NT2/D1 (cell line): ENCODE results near the gene SLC27A4.

Source experiments
- DNase-seq: peaks from one replicate; pipeline ENCODE4 v3.0.0-alpha.2; 2011; ENCODE audit warnings: low read depth, low spot score
- H3K27me3 ChIP-seq: 2 replicates; pipeline ENCODE4 v1.6.0; 2011; ENCODE audit warnings: mild to moderate bottlenecking; ENCODE audit not compliant: insufficient read length, insufficient read depth
- H3K36me3 ChIP-seq: 2 replicates; pipeline ENCODE4 v1.6.1; 2011; ENCODE audit warnings: mild to moderate bottlenecking, low read length, mixed read lengths; ENCODE audit not compliant: insufficient read depth, insufficient read length
- H3K4me1 ChIP-seq: 2 replicates; pipeline ENCODE4 v1.5.1; 2011; ENCODE audit not compliant: insufficient read depth, insufficient read length
- H3K4me3 ChIP-seq: 2 replicates; pipeline ENCODE4 v1.5.1; 2011; ENCODE audit warnings: low read depth; ENCODE audit not compliant: insufficient read length
- H3K9ac ChIP-seq: 2 replicates; pipeline ENCODE4 v1.6.0; 2011; ENCODE audit warnings: low read depth; ENCODE audit not compliant: insufficient read length
- H3K9me3 ChIP-seq: 2 replicates; pipeline ENCODE4 v1.5.1; 2011; ENCODE audit warnings: mild to moderate bottlenecking, low read length; ENCODE audit not compliant: insufficient read depth
- SUZ12 ChIP-seq: IDR thresholded peaks from 2 replicates; pipeline ENCODE4 v1.6.1; 2011; ENCODE audit not compliant: insufficient read length, insufficient read depth; ENCODE audit errors: extremely low read depth
- YY1 ChIP-seq: IDR thresholded peaks from 2 replicates; pipeline ENCODE4 v1.6.1; 2011; ENCODE audit not compliant: insufficient read length, insufficient read depth
- ZNF274 ChIP-seq: IDR thresholded peaks from 2 replicates; pipeline ENCODE4 v1.6.1; 2011; ENCODE audit warnings: mild to moderate bottlenecking, low read depth, low read length

SLC27A4 gene

DNA sequence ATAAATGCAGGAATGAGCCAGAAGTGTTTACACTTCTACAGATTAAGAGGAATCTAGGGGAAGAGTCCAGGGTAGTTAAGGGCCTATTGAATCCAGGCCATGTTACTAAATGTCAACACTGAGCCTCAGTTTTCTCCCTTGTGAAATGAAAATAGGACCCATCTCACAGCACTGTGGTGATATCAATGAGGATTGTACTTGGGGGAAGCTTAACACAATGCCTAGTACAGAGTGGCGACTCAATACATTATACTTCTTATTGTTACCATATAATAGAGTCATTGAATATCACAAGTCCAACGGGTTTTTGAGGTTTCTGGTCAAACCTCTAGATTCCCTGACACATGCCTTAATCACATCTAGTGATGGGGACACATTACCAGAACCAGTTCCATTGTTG is 22.7 kb upstream of the SLC27A4 start:
- Histone ChIP-seq H3K27me3 (no peaks in the 10 kb centered on the region), H3K36me3 (peaks cover 52% of the 10 kb centered on the region), H3K4me1 (no peaks in the 10 kb centered on the region), H3K9ac (no peak overlapping the region), H3K9me3 (no peaks in the 10 kb centered on the region), H3K4me3 (no peak overlapping the region)
- DNase-seq: no peak
- no peak for TF ChIP-seq ZNF274
- no peak for TF ChIP-seq SUZ12
- no peak for TF ChIP-seq YY1

DNA sequence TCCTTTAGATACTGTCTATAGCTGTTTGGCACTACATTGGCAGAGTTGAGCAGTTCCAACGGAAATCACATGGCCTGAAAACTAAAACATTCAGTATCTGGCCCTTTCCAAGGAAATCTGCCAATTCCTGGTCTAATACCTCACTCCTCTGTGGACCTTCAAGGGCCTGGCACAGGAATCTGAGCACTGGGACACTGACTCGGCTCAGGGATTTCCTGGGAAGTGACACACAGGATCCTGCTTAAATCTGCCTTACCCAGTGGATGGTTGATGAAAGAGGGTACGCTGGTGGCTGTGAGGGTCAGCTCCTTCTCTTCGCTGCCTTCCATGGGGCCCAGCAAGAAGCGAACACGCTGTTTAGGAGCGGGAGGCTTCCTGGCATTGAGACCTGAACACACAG is 19.0 kb upstream of the SLC27A4 start:
- H3K4me1 ChIP-seq: no peaks in the 10 kb centered on the region
- H3K9ac ChIP-seq: peak overlapping the region; percentile 92
- H3K27me3 ChIP-seq: no peaks in the 10 kb centered on the region
- no peaks in the 10 kb centered on the region for H3K9me3 ChIP-seq
- DNase-seq: no peak
- peaks cover 46% of the 10 kb centered on the region for H3K36me3 ChIP-seq
- peak overlapping the region; percentile 81 for H3K4me3 ChIP-seq
- no peak for TF ChIP-seq YY1
- TF ChIP-seq SUZ12: no peak

DNA sequence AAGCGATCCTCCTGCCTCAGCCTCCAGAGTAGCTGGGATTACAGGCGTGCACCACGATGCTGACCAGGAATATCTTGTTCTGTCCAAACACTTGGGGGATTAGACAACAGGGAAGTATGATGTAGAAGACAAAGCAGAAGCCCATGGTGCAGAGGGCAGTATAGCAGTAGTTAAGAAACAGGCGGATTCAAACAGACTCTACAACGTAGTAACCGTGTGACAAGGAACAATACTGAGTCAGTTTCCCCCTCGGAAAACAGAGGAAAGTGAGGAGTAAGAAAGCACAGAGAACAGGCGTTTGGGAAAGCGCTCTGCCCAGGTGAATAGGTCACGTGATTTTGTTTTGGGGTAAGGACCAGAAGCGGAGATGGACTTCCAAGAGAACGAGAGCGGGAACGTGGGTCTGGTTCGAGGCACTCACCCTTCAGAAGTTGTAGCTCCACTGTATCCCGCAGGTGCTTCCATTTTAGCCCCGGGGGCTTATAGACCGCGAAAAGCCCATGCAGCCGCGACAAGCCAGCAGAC is 18.4 kb upstream of the SLC27A4 start:
- H3K4me3 ChIP-seq: peak overlapping the region; percentile 81
- no peak for DNase-seq
- H3K27me3 ChIP-seq: no peaks in the 10 kb centered on the region
- TF ChIP-seq SUZ12: no peak
- no peak for TF ChIP-seq YY1
- TF ChIP-seq ZNF274: no peak
- H3K9ac ChIP-seq: peak overlapping the region; percentile 92
- H3K36me3 ChIP-seq: peaks cover 45% of the 10 kb centered on the region
- H3K9me3 ChIP-seq: no peaks in the 10 kb centered on the region
- H3K4me1 ChIP-seq: no peaks in the 10 kb centered on the region

DNA sequence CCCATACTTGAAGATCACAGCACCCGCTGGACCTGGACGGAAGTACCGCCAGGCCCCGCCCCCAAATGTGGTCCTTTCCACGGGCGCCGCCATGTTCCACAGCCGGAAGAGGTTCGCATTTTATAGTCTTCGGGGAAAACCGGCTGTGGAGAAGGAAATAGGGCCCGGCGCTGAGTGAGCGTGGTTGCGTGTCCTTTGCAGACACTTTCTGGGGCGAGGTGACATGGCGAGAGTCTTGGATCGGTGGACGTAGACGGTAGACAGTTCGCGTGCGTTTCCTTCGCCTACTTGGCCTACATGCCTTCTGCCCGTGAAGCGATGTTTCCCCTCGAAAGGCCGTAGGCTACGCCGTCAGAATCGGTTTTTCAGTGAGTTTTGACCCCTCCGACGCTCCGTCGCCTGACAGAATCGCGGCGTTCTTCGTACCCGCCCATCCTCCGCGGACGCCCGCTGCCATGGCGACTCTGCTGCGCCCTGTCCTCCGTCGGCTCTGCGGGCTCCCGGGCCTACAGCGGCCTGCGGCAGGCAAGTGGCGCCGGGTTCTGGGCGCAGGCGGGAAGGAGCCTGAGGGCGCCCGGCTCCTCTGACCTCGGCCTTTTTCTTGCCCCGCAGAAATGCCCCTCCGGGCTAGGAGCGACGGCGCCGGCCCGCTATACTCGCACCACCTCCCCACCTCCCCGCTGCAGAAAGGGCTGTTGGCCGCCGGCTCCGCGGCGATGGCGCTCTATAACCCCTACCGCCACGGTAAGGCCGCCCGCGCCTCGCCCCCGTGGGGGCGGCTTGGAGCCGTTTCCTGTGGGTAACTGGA is 17.7 kb upstream of the SLC27A4 start, which contains the start of the genes COQ4 and TRUB2:
Gene COQ4 (plus strand): TSS at position 436 of the 808 bp plus-strand sequence. CDS start 20 bp downstream, at position 456.
Gene TRUB2 (minus strand): TSS at position 44 of the 808 bp plus-strand sequence. CDS start 39 bp downstream, at position 5.
- TF ChIP-seq YY1 (peak; percentile 93), SUZ12 (no peak)
- Histone ChIP-seq H3K9me3 (no peaks in the 10 kb centered on the region), H3K9ac (peak within 1 kb of the TSS; percentile 92), H3K27me3 (no peaks in the 10 kb centered on the region), H3K36me3 (peaks cover 45% of the 10 kb centered on the region), H3K4me1 (no peaks in the 10 kb centered on the region), H3K4me3 (peak within 1 kb of the TSS; percentile 81)
- peak; percentile 92 for DNase-seq

DNA sequence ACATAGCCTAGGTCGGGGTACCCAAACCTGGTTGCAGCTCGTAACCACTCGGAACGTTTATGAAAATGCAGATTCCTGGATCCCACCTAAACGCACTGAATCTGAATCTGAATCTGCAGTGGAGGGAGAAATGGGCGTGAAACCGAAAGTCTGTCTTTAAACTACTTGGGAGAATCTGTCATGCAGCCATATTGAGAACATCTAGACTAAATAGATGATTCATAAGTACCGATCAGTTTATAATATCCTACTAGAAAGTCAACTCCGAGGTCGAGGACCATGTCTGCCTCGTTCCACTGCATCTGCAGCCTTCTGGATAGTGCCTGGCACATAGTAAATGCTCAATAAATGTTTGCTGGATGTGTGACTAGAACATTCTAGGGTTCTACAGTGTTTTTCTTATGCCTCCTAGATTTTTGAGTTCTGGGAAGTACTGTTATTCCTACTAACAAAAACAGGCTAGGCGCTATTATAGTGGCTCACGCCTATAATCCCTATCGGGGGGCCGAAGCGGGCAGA is 17.1 kb upstream of the SLC27A4 start:
- Histone ChIP-seq H3K36me3 (peaks cover 48% of the 10 kb centered on the region), H3K9ac (peak overlapping the region; percentile 92), H3K4me1 (no peaks in the 10 kb centered on the region), H3K4me3 (peak overlapping the region; percentile 81), H3K9me3 (no peaks in the 10 kb centered on the region), H3K27me3 (no peaks in the 10 kb centered on the region)
- TF ChIP-seq YY1 (no peak), ZNF274 (no peak), SUZ12 (no peak)
- no peak for DNase-seq

DNA sequence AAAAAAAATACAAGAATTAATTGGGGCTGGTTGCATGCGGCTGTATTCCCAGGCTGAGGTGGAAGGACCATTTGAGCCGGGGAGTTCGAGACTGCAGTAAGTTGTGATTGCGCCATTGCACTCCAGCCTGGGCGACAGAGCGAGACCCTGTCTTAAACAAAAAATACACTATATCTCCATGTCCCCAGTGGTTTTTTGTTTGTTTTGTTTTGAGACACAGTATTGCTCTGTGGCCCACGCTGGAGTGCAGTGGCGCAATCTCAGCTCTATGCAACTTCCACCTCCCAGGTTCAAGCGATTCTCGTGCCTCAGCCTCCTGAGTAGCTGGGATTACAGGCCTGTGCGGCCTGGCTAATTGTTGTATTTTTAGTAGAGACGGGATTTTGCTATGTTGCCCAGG is 16.5 kb upstream of the SLC27A4 start:
- Histone ChIP-seq H3K9ac (peak overlapping the region; percentile 92), H3K9me3 (no peaks in the 10 kb centered on the region), H3K36me3 (peaks cover 53% of the 10 kb centered on the region), H3K27me3 (no peaks in the 10 kb centered on the region), H3K4me1 (no peaks in the 10 kb centered on the region), H3K4me3 (peak overlapping the region; percentile 81)
- DNase-seq: no peak
- no peak for TF ChIP-seq SUZ12
- TF ChIP-seq ZNF274: no peak

DNA sequence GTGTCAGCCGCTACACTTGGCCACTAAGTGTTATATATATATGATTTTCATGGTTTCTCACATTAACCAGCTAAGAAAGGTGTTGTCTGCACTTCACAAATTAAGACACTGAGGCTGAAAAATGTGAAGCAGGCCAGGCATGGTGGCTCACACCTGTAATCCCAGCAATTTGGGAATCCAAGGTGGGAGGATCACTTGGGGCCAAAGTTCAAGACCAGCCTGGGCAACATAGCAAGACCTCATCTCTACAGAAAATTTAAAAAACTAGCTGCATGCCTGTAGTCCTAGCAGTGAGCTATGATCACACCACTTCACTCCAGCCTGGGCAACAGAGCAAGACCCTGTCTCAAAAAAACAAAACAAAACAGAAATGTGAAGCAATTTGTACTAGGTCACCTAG is 15.9 kb upstream of the SLC27A4 start:
- H3K4me3 ChIP-seq: no peak overlapping the region

More for the DNA sequence above, 15.9 kb upstream of the SLC27A4 start:
- no peak for DNase-seq
- H3K9me3 ChIP-seq: no peaks in the 10 kb centered on the region
- H3K27me3 ChIP-seq: no peaks in the 10 kb centered on the region
- no peak overlapping the region for H3K9ac ChIP-seq
- peaks cover 59% of the 10 kb centered on the region for H3K36me3 ChIP-seq
- TF ChIP-seq ZNF274 (no peak), SUZ12 (no peak), YY1 (no peak)
- no peaks in the 10 kb centered on the region for H3K4me1 ChIP-seq
